Retinal pigment epithelial cell (primary cell): ENCODE measurements around the gene DYNC1LI1.

Source experiments
- DNase-seq: peaks from one replicate; pipeline ENCODE4 v3.0.0-alpha.2; 2010; ENCODE audit warnings: low read depth
- H3K4me3 ChIP-seq: 2 replicates; pipeline ENCODE4 v1.5.1; 2011; ENCODE audit warnings: mild to moderate bottlenecking, low read length, control low read depth, moderate library complexity
- TF ChIP-seq, protein P1 (sequence below): conservative IDR thresholded peaks from 2 replicates; pipeline ENCODE4 v1.5.1; 2011; ENCODE audit warnings: low read depth, low read length, control low read depth, inconsistent platforms

The DYNC1LI1 gene

GRCh38 chr3:32493437-32494414 lies 76.9 kb downstream of the DYNC1LI1 start:
- no peak for DNase-seq
- H3K4me3 ChIP-seq, result no peak overlapping the region
- TF ChIP-seq, protein P1, sequence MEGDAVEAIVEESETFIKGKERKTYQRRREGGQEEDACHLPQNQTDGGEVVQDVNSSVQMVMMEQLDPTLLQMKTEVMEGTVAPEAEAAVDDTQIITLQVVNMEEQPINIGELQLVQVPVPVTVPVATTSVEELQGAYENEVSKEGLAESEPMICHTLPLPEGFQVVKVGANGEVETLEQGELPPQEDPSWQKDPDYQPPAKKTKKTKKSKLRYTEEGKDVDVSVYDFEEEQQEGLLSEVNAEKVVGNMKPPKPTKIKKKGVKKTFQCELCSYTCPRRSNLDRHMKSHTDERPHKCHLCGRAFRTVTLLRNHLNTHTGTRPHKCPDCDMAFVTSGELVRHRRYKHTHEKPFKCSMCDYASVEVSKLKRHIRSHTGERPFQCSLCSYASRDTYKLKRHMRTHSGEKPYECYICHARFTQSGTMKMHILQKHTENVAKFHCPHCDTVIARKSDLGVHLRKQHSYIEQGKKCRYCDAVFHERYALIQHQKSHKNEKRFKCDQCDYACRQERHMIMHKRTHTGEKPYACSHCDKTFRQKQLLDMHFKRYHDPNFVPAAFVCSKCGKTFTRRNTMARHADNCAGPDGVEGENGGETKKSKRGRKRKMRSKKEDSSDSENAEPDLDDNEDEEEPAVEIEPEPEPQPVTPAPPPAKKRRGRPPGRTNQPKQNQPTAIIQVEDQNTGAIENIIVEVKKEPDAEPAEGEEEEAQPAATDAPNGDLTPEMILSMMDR, result no peak

DNA sequence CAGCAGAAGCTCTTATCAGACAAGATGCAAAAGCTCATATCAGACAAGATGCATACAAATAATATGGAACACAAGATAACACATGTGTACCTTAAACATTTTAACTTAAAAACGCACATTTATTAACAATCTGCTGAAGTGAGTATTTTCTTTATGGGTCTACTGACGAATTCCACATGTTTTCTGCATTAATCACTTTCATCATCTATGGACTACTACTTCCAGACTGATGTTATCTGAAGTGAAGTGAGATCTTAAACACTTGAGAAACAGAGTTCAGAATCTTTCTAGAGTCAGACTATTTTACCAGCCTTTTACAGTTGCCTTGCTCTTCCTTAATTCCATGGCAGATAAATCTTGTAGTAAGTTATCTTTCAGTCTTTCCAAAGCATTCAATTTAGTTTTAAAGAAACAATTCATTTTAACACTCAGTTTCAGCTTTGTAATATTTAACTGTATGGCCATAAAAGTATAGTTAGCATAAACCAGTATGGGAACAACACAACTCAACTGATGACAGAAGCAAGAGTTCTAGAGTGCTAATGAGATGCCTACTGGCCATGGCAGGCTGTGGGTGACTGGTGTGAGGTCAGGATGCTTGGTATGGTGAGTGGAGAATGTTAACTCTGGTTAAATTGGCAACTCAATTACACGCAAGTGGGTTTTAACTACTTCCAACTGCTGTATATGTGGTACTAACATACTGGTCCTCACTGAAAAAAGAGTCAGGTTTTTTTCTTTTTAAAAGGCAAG lies 77.8 kb downstream of the DYNC1LI1 start:
- no peak for DNase-seq
- no peak overlapping the region for H3K4me3 ChIP-seq
- TF ChIP-seq, protein P1, result no peak

- H3K4me3 ChIP-seq, result no peak overlapping the region
- DNase-seq, result no peak
- TF ChIP-seq, protein P1, result no peak
Measured at GRCh38 chr3:32488474-32489008, 82.1 kb downstream of the DYNC1LI1 start.

- no peak for DNase-seq
- TF ChIP-seq, protein P1, result no peak
- no peak overlapping the region for H3K4me3 ChIP-seq
Measured at GRCh38 chr3:32487781-32488473, 82.7 kb downstream of the DYNC1LI1 start.

GRCh38 chr3:32484436-32484835 lies 86.2 kb downstream of the DYNC1LI1 start:
- TF ChIP-seq, protein P1, result no peak
- no peak overlapping the region for H3K4me3 ChIP-seq
- no peak for DNase-seq

GRCh38 chr3:32483772-32484171 lies 86.9 kb downstream of the DYNC1LI1 start:
- no peak for DNase-seq
- H3K4me3 ChIP-seq, result no peak overlapping the region
- TF ChIP-seq, protein P1, result no peak
